NCI-H2081 (cell line): Measurements from ENCODE around the gene CRACR2A.

Experiments used
- DNase-seq, 2 experiments: peaks; one replicate each; lab custom pipeline; 2025; lab: John Stamatoyannopoulos, UW

The CRACR2A gene

GRCh38 chr12:3725388-3726115, 27.4 kb downstream of the CRACR2A start:
- DNase-seq, result no peak

GRCh38 chr12:3723916-3724805, 28.7 kb downstream of the CRACR2A start:
- DNase-seq, result no peak

- no peak for DNase-seq
These were observed 30.5 kb downstream of the CRACR2A start for GRCh38 chr12:3722368-3722767.

- no peak for DNase-seq
These were observed 32.1 kb downstream of the CRACR2A start for GRCh38 chr12:3720772-3721171.

GRCh38 chr12:3718100-3718499, 34.8 kb downstream of the CRACR2A start:
- no peak for DNase-seq

GRCh38 chr12:3717283-3717898, 35.5 kb downstream of the CRACR2A start:
- DNase-seq, result no peak

- no peak for DNase-seq
These were observed 36.9 kb downstream of the CRACR2A start for GRCh38 chr12:3715999-3716398.

GRCh38 chr12:3713947-3714346, 39.0 kb downstream of the CRACR2A start:
- DNase-seq, result no peak

GRCh38 chr12:3713483-3713882, 39.4 kb downstream of the CRACR2A start:
- no peak for DNase-seq

GRCh38 chr12:3712209-3712992, 40.5 kb downstream of the CRACR2A start:
- DNase-seq, result no peak

- DNase-seq, result no peak
These were observed 47.6 kb downstream of the CRACR2A start for GRCh38 chr12:3705354-3705675.

GRCh38 chr12:3704512-3705353, 48.2 kb downstream of the CRACR2A start:
- DNase-seq, result no peak

- DNase-seq, result no peak
These were observed 52.0 kb downstream of the CRACR2A start for GRCh38 chr12:3700861-3701260.

GRCh38 chr12:3698218-3698974, 54.5 kb downstream of the CRACR2A start:
- peak; percentile 84 to 93 for DNase-seq

GRCh38 chr12:3697311-3697870, 55.5 kb downstream of the CRACR2A start:
- no peak for DNase-seq

- no peak for DNase-seq
These were observed 58.2 kb downstream of the CRACR2A start for GRCh38 chr12:3694673-3695072.

- DNase-seq, result no peak
These were observed 60.1 kb downstream of the CRACR2A start for GRCh38 chr12:3692616-3693365.

GRCh38 chr12:3686463-3686862, 66.4 kb downstream of the CRACR2A start:
- no peak for DNase-seq

- DNase-seq, result no peak
These were observed 67.1 kb downstream of the CRACR2A start for GRCh38 chr12:3685830-3686229.
